Measurements from ENCODE around the gene SOX5.

The SOX5 gene

DNA sequence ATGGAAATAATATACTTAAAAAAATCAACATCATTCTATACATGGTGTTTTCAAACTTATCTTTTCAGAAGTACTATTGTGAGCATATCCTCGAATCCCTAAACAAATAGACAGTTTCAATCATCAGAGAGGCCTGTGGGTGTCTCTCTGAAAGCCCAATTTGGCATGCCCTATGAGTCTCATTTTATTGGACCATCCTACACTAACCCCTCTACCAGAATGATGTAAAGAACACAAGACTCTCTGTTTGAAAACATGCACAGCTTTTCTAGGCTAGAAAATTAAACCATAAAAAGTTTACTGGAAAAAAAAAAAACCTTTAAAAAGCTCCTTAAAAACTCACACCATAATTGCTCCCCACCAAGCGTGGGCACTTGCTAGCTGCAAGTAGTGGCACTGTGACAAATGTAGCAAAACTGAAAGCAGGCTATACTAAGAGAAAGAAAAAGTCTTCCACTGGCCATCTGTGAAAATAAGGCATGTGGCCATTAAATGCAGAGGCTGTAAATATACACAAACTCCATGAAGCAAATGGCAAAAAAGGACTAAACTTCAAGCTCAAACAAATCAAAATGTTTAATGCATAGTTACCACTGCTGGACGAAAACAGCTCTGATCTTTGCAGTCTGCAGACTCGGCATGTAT is 394.2 kb downstream of the SOX5 start:
- TF ChIP-seq, protein P1, sequence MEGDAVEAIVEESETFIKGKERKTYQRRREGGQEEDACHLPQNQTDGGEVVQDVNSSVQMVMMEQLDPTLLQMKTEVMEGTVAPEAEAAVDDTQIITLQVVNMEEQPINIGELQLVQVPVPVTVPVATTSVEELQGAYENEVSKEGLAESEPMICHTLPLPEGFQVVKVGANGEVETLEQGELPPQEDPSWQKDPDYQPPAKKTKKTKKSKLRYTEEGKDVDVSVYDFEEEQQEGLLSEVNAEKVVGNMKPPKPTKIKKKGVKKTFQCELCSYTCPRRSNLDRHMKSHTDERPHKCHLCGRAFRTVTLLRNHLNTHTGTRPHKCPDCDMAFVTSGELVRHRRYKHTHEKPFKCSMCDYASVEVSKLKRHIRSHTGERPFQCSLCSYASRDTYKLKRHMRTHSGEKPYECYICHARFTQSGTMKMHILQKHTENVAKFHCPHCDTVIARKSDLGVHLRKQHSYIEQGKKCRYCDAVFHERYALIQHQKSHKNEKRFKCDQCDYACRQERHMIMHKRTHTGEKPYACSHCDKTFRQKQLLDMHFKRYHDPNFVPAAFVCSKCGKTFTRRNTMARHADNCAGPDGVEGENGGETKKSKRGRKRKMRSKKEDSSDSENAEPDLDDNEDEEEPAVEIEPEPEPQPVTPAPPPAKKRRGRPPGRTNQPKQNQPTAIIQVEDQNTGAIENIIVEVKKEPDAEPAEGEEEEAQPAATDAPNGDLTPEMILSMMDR (IDR thresholded peaks at IDR 0.05; ENCODE audit: low read depth, low read length), result no peak
- no peak for DNase-seq (ENCODE audit: extremely low read depth, low read depth)

GRCh38 chr12:23552417-23552816 is 397.1 kb downstream of the SOX5 start:
- TF ChIP-seq, protein P1 (IDR thresholded peaks at IDR 0.05; ENCODE audit: low read depth, low read length), result no peak
- no peak for DNase-seq (ENCODE audit: extremely low read depth, low read depth)

DNA sequence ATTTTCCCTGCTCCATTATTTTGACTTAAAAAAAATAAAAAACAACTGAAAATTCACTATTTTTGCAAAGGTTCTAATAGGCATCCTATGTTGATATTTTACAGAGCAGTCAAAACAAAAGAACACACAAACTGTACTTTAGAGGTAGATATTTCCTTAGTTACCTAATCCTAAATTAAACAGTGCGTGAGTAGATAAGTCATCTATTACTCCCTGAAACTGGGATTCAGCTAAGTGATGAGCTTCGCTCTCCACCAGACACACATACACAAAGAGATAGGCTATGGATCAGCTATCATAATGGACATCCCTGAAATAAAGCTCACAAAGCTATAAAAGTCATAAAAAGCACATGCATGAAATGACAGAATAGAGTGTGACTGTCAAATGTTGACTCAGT is 398.7 kb downstream of the SOX5 start:
- TF ChIP-seq, protein P1 (IDR thresholded peaks at IDR 0.05; ENCODE audit: low read depth, low read length), result no peak
- DNase-seq (ENCODE audit: extremely low read depth, low read depth), result no peak

DNA sequence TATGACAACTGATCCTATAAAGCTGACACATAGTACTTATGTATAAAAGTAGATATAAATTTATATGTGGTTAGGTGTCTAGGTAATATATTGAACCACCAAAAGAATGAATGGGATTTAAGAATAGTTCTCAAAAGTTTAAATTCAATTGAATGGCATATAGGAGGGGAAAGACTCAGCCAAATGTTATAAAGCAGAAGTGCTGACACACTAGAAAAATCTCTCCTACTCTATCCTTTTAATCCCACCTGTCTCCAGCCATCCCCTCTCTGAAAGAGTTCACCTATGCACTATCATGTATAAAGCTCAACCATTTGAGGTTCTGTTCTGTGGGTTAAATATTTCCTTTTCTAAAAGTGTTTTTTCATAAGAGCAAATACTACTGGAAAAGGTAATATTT is 400.7 kb downstream of the SOX5 start:
- TF ChIP-seq, protein P1 (IDR thresholded peaks at IDR 0.05; ENCODE audit: low read depth, low read length), result no peak
- no peak for DNase-seq (ENCODE audit: extremely low read depth, low read depth)

GRCh38 chr12:23546756-23547155 is 402.7 kb downstream of the SOX5 start:
- DNase-seq (ENCODE audit: extremely low read depth, low read depth), result no peak
- TF ChIP-seq, protein P1 (IDR thresholded peaks at IDR 0.05; ENCODE audit: low read depth, low read length), result no peak

- DNase-seq (ENCODE audit: extremely low read depth, low read depth), result no peak
- TF ChIP-seq, protein P1 (IDR thresholded peaks at IDR 0.05; ENCODE audit: low read depth, low read length), result no peak
Observed at GRCh38 chr12:23543767-23544166, 405.7 kb downstream of the SOX5 start.

- TF ChIP-seq, protein P1 (IDR thresholded peaks at IDR 0.05; ENCODE audit: low read depth, low read length), result no peak
- no peak for DNase-seq (ENCODE audit: extremely low read depth, low read depth)
Observed at GRCh38 chr12:23542187-23542586, 407.3 kb downstream of the SOX5 start.

Data from AG09319 (cell line).